ENCODE measurements around the gene APC.
"Not testable (repeated sequence)": the region's sequence is repeated elsewhere in the genome, so short reads cannot be mapped to it uniquely, and the experiment has no call there.

Gene APC

DNA sequence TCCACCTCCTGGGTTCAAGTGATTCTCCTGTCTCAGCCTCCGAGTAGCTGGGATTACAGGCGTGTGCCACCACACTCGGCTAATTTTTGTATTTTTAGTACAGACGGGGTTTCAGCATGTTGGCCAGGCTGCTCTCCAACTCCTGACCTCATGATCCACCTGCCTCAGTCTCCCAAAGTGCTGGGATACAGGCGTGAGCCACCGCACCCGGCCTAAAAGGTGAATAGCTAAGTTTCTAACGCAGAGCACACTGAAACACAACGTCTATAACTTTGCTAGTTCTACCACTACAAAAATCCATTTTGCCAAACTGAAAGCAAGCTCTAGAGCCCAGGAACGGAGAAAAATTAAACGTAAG is 122.9 kb downstream of the APC start:
- not testable (repeated sequence) for DNase-seq (ENCODE audit: low spot score)

GRCh38 chr5:112860929-112861637 is 123.4 kb downstream of the APC start, which contains the start of gene SRP19:
Gene SRP19 (plus strand): TSS chr5:112861287. CDS start chr5:112861377, 90 bp downstream.
- DNase-seq (ENCODE audit: low spot score) = peak; percentile 97

- DNase-seq (ENCODE audit: low spot score) = no peak
Measured at GRCh38 chr5:112861638-112861985, 123.9 kb downstream of the APC start.

- peak; percentile 70 for DNase-seq (ENCODE audit: low spot score)
Measured at GRCh38 chr5:112862085-112862484, 124.4 kb downstream of the APC start.

DNA sequence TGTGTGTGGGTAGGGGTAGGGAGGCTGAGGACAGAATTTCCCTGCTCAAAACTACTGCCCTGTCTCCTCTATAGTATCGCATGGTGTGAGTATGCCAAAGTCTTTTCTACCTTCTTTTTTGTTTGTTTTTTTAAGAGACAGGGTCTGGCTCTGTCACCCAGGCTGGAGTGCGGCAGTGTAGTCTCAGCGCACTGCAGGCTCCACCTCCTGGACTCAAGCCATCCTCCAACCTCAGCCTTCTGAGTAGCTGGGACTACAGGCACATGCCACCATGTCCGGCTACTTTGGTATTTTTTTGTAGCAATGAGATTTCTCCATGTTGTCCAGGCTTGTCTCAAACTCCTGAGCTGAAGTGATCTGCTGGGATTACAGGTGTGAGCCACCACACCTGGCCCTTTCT is 125.9 kb downstream of the APC start:
- no peak for DNase-seq (ENCODE audit: low spot score)

DNA sequence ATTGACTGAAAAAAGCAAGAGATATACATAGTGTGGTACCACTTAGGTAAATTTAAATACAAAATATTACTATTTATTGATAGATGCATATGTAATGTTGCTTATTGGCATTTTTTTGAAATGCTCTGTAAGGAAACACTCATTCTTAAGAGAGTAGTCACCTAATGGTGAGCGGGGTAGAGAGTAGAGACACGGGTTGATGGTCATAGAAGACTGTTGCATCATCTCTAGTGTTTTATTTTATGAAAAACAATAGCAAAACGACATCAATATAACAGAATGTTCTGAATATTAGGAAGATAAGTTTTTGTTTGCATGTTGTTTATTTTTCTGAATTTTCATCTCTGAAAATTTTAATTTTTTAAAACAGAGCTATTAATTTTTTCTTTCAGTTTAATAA is 127.4 kb downstream of the APC start:
- DNase-seq (ENCODE audit: low spot score) = no peak

DNA sequence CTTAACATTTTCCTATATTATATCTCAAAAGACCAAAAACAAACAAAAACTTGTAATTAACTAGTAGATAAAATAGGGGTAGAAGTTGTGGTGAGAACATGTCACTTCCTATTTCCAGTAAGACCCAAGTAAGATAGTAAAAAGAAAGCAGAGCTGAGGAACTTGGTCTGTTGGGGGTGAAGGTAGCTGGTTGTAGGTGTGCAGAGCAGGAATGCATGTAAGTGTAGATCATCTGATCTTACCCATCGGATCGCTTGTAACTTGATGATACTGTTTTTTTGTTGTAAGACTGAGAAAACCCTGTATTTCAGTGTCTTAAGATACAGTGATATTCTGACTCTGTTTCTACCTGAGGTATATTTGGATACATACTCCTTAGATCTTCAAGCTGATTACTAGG is 129.1 kb downstream of the APC start:
- DNase-seq (ENCODE audit: low spot score) = no peak

GRCh38 chr5:112867411-112867810 is 129.7 kb downstream of the APC start:
- no peak for DNase-seq (ENCODE audit: low spot score)

DNA sequence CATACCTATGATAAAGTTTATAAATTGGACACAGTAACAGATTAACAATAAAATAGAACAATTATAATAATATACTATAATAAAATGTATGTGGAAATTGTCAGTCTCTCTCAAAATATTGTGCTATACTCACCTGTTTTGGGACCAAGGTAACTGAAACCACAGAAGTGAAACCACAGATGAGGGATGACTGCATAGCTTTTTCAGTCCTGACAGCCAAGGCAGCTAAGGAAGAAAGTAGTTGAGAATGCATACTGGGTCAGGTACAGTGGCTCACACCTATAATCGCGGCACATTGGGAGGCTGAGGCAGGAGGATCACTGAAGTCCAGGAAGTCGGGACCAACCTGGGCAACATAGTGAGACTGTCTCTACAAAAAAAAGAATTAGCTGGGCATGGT is 132.3 kb downstream of the APC start:
- DNase-seq (ENCODE audit: low spot score) = no peak

GRCh38 chr5:112870966-112871365 is 133.3 kb downstream of the APC start:
- no peak for DNase-seq (ENCODE audit: low spot score)

DNA sequence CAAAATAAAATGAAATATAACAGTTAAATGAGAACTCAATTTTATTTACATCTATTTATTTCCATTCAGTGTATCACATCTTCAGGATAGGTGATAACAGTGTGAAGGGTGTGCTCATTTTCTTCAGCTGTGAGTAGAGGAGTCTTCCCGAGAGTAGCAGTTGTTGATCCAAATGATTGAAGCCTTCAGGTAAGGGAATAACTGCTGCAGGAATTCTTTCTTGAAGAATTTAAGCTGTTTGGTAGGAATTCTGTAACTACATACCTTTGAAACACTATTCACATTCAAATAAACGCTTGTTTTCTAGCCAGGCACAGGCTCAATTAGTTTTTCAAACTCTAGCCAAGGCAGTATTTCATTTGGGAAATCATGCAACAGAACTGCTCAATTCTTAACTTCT is 138.7 kb downstream of the APC start:
- DNase-seq (ENCODE audit: low spot score) = no peak

GRCh38 chr5:112878101-112878500 is 140.4 kb downstream of the APC start:
- DNase-seq (ENCODE audit: low spot score) = no peak

DNA sequence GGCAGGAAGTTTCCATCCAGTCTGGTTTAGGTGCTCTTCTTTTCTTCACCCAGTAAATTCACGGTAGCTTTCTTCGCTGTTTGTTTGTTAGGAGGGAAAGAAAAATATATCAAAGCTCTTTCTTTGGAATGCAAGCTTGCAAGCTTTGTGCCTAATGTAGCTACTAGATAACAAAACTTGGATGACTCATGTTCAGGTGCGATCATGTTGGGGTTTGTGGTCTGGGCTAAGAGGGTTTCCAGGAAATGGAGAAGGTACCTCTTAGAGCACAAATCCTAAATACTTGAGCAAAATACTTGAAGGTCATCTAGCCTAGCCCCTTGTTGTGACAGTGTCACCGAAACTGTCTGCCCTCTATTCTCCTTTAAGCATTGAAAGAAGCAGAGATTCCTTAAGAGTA is 141.1 kb downstream of the APC start:
- no peak for DNase-seq (ENCODE audit: low spot score)

GRCh38 chr5:112880219-112880964 is 142.7 kb downstream of the APC start:
- no peak for DNase-seq (ENCODE audit: low spot score)

- DNase-seq (ENCODE audit: low spot score) = no peak
Measured at GRCh38 chr5:112883192-112883591, 145.5 kb downstream of the APC start.

DNA sequence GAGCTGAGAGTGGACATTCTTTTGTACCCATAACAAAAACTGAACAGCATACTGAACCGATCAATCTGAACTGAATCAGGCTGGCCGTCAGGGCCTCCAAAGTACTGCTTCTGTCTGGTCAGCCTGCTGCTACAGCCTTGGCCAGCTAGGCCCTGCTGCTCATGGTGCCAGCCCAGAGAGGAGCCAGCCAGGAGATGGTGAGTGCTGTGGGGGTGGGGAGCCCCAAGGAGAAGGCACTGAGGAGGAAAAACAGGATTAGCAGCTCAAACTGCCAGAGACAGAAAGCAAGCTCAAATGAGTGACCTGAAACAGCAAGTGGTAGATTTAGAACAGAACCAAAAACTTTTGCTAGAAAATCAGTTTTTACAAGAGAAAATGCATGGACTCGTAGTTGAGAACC is 147.3 kb downstream of the APC start:
- no peak for DNase-seq (ENCODE audit: low spot score)

- no peak for DNase-seq (ENCODE audit: low spot score)
Measured at GRCh38 chr5:112886975-112887374, 149.3 kb downstream of the APC start.

DNA sequence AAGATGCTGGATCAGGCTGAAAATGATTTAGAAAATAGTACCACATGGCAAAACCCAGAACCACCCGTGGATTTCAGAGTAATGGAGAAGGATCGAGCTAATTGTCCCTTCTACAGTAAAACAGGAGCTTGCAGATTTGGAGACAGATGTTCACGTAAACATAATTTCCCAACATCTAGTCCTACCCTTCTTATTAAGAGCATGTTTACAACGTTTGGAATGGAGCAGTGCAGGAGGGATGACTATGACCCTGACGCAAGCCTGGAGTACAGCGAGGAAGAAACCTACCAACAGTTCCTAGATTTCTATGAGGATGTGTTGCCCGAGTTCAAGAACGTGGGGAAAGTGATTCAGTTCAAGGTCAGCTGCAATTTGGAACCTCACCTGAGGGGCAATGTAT is 154.4 kb downstream of the APC start:
- DNase-seq (ENCODE audit: low spot score) = not testable (repeated sequence)

- DNase-seq (ENCODE audit: low spot score) = no peak
Measured at GRCh38 chr5:112892776-112893175, 155.1 kb downstream of the APC start.

GRCh38 chr5:112895682-112896081 is 158.0 kb downstream of the APC start:
- DNase-seq (ENCODE audit: low spot score) = no peak
